Measurements from ENCODE around the gene RBM6. TPM values are rescaled to one million over a fixed set of nuclear protein-coding genes. Genes with fewer than 3 reads are reported as not detected.

RBM6 gene
- total RNA-seq, 1 donor, result 23.4 TPM

DNA sequence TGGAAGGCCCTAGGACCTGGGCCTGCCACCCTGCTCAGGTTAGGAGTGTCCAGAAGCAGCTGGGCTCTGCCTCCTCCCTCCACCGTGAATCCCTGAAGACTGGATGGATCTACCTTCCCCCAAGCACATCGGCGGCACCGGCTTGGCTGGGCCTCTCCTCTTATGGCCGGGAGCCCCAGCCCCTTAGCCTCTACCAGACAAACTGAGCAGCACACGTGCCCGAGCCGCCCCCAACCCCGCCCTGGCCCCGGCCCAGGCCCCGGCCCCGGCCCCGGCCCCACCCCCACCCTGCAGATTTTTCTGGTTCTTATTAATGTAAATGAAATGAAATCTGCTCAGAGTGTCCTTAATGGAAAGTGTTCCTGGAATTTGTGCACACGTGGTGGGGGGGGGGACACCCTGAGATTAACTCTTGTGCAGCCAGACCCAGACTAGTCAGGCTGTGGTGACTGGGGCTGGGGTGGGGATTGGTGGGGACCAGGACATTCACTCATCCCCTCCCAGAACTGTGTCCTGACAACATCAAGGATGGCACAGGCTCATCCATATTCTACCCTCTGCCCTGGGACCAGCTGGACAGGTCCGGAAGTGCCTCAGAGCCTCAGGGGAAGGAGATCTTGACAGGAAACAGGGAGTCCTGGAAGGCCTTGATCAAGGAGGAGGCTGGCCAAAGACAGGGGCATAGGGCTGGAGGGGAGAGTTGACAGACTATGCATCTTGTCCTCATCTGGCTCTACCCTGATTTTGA lies 184.3 kb downstream of the RBM6 start:
- DNase-seq (ENCODE audit: low read depth in 2 of 3, low spot score in 2 of 3), result no peak

DNA sequence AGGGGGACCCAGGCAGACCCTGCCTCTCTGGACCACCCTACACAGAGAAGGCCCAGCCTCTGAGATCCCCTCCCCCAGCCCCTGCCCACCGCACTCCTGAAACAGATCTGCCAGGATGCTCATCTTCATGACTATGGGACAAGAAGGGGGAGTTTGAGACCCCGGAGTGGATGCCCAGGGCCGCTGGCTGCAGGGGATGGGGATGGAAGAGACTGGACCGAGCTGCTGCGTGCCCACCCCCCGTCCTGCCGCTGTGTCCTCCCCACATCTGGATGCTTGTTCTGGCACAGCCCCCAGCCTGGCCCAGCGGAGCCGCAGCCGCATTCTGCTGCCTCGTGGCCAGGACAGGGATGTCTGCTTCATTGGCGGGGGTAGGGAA lies 184.8 kb downstream of the RBM6 start:
- DNase-seq (ENCODE audit: low read depth in 2 of 3, low spot score in 2 of 3), result no peak

- DNase-seq (ENCODE audit: low read depth in 2 of 3, low spot score in 2 of 3), result no peak
Observed at GRCh38 chr3:50125541-50126286, 185.8 kb downstream of the RBM6 start.

DNA sequence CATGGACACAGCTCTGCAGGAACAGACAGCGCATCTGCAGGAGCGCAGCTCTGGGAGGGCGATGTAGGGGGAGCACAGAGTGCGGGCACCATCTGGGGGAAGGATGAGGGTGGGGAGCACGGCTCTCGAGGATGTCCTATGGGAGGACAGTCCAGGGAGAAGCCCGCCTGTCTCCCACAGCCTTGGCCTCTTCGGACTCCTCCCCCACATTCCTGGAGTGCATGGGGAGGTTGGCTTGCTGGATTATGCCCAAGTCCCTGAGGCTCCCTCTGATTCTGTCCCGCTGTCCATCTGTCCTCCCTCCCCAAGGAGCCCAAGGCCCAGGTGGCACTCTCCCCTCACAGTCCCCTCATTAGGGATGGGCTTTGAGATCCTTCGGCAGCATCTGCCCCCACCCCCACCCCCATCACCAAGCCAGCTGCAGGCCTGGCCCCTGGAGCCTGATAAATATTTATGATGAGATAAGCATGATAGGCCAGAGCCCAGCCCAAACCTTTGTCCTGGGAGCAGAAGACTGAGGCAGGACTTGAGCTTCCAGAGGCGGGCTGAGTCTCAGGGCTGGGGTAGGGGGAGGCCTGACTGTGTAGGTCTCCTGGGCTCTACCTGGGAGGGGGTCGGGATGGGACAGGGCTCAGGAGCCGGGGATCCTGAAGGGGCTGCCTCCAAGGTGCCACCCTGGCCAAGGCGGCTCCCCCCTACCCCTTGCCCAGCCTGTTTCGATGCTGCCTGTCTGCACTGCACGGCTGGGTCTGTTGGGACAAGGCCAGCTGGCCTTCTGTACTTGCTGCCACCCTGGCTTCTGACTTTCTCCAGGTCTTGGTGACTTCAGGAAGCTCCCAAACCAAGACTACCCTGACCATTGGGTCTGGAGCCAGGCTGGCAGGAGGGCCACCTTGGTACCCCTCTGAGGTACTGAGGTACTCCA lies 186.6 kb downstream of the RBM6 start:
- DNase-seq (ENCODE audit: low read depth in 2 of 3, low spot score in 2 of 3), result no peak

Other genes starting within 250 kb of the RBM6 start
- 17.5 TPM for gene AMIGO3, start 220.5 kb upstream of the RBM6 start, total RNA-seq
- 24.0 TPM for gene GMPPB, start 216.2 kb upstream of the RBM6 start, total RNA-seq
- gene IP6K1, start 153.6 kb upstream of the RBM6 start, total RNA-seq, result 82.4 TPM
- 0.27 TPM for gene CDHR4, start 140.3 kb upstream of the RBM6 start, total RNA-seq
- gene INKA1, start 136.9 kb upstream of the RBM6 start, total RNA-seq, result 78.4 TPM
- gene UBA7, start 126.2 kb upstream of the RBM6 start, total RNA-seq, result 341 TPM
- gene TRAIP, start 83.6 kb upstream of the RBM6 start, total RNA-seq, result 2.7 TPM
- gene CAMKV, start 70.2 kb upstream of the RBM6 start, total RNA-seq, result 1.3 TPM
- 1.1 TPM for gene MST1R, start 36.3 kb upstream of the RBM6 start, total RNA-seq
- 13.5 TPM for gene MON1A, start 10.3 kb upstream of the RBM6 start, total RNA-seq
- gene RBM5, start 148.8 kb downstream of the RBM6 start, total RNA-seq, result 267 TPM
- 1.1 TPM for gene SEMA3F, start 215.2 kb downstream of the RBM6 start, total RNA-seq

Measured in hematopoietic multipotent progenitor cell (in vitro differentiated cells).